IMR-90 (cell line): Measurements from ENCODE around the gene SLC12A8. TPM values are rescaled to one million over a fixed set of nuclear protein-coding genes. Genes with fewer than 3 reads are reported as not detected.

ENCODE experiments used
- ATAC-seq: fragments of 200-7000 bp; cut with Tn5 transposase; 2 replicates; pipeline ENCODE4 v1.9.1; 2020; ENCODE audit warnings: low read depth, mild to moderate bottlenecking, moderate library complexity
- BruUV-seq: library from RNA; stranded (reverse); fragments of 400-500 nt; replicated peaks from 2 replicates; lab custom pipeline; 2021; lab: Mats Ljungman, UMichigan
- CTCF ChIA-PET: fragments of 300-600 bp; formaldehyde crosslinking; extraction: SDS; loops from one replicate; lab custom pipeline; 2021; ENCODE audit warnings: antibody characterized with exemption; lab: Yijun Ruan, JAX
- POLR2A ChIA-PET: fragments of 300-600 bp; sonication (Branson Sonifier 250); formaldehyde crosslinking; loops from one replicate; lab custom pipeline; 2022; ENCODE audit warnings: antibody characterized with exemption; ENCODE audit not compliant: unreplicated experiment; lab: Charles Lee
- DNase-seq: peaks from one replicate; pipeline ENCODE4 v3.0.0; 2013
- H2AFZ ChIP-seq: replicated peaks from 2 replicates; pipeline ENCODE3; 2013; ENCODE audit warnings: low read length, mild to moderate bottlenecking; ENCODE audit not compliant: poor library complexity
- H2AK5ac ChIP-seq: 2 replicates; pipeline ENCODE4 v1.6.1; 2013; ENCODE audit warnings: low read depth, low read length, inconsistent platforms
- H2AK9ac ChIP-seq: replicated peaks from 2 replicates; pipeline ENCODE3; 2013; ENCODE audit warnings: mild to moderate bottlenecking, low read depth, low read length, moderate library complexity; ENCODE audit not compliant: poor library complexity
- H2BK120ac ChIP-seq: 2 replicates; pipeline ENCODE4 v1.6.1; 2013; ENCODE audit warnings: low read depth, low read length, inconsistent platforms
- H2BK15ac ChIP-seq: 3 replicates; pipeline ENCODE4 v1.6.1; 2013; ENCODE audit warnings: low read depth, low read length, inconsistent platforms
- H2BK20ac ChIP-seq: 2 replicates; pipeline ENCODE4 v1.6.1; 2013; ENCODE audit warnings: low read depth, mild to moderate bottlenecking, inconsistent platforms, low read length, moderate library complexity
- H2BK5ac ChIP-seq: 2 replicates; pipeline ENCODE4 v1.6.1; 2013; ENCODE audit warnings: mild to moderate bottlenecking, low read depth, low read length, inconsistent platforms; ENCODE audit not compliant: poor library complexity, severe bottlenecking
- H3K14ac ChIP-seq: replicated peaks from 2 replicates; pipeline ENCODE4 v1.6.1; 2013; ENCODE audit warnings: low read depth, low read length, inconsistent platforms
- H3K18ac ChIP-seq: 2 replicates; pipeline ENCODE4 v1.6.1; 2013; ENCODE audit warnings: low read depth, low read length, control low read depth
- H3K23ac ChIP-seq: 2 replicates; pipeline ENCODE4 v1.6.1; 2013; ENCODE audit warnings: low read depth, low read length, inconsistent platforms
- H3K27ac ChIP-seq: 2 replicates; pipeline ENCODE4 v1.5.1; 2013; ENCODE audit warnings: mild to moderate bottlenecking, control low read depth, low read length; ENCODE audit not compliant: insufficient read depth
- H3K27me3 ChIP-seq: 2 replicates; pipeline ENCODE4 v1.6.1; 2013; ENCODE audit warnings: low read length; ENCODE audit not compliant: control insufficient read depth, insufficient read depth
- H3K36me3 ChIP-seq: 2 replicates; pipeline ENCODE4 v1.6.1; 2013; ENCODE audit warnings: low read length, mixed read lengths; ENCODE audit not compliant: control insufficient read depth, insufficient read depth
- H3K4ac ChIP-seq: 2 replicates; pipeline ENCODE4 v1.6.1; 2013; ENCODE audit warnings: low read depth, low read length, inconsistent platforms
- H3K4me1 ChIP-seq: 2 replicates; pipeline ENCODE4 v1.6.1; 2013; ENCODE audit warnings: low read length, mixed read lengths; ENCODE audit not compliant: control insufficient read depth, insufficient read depth
- H3K4me2 ChIP-seq: 2 replicates; pipeline ENCODE4 v1.6.1; 2013; ENCODE audit warnings: low read depth, mild to moderate bottlenecking, control low read depth, low read length, moderate library complexity
- H3K4me3 ChIP-seq: 2 replicates; pipeline ENCODE4 v1.5.1; 2013; ENCODE audit warnings: low read depth, mild to moderate bottlenecking, control low read depth, low read length, moderate library complexity; ENCODE audit not compliant: insufficient read depth
- H3K56ac ChIP-seq: 2 replicates; pipeline ENCODE4 v1.6.1; 2013; ENCODE audit warnings: low read length, inconsistent platforms; ENCODE audit not compliant: insufficient read depth; ENCODE audit errors: extremely low read depth
- H3K79me1 ChIP-seq, 2 experiments: 2 replicates each; pipeline ENCODE4 v1.6.1; 2013; ENCODE audit warnings: low read length in 2 of 2, inconsistent platforms in 1 of 2, low read depth in 1 of 2
- H3K9ac ChIP-seq: 2 replicates; pipeline ENCODE4 v1.6.1; 2013; ENCODE audit warnings: low read depth, low read length, control low read depth
- H3K9me1 ChIP-seq: 2 replicates; pipeline ENCODE4 v1.6.1; 2013; ENCODE audit warnings: low read length, inconsistent platforms; ENCODE audit not compliant: insufficient read depth
- H3K9me3 ChIP-seq: 2 replicates; pipeline ENCODE4 v1.6.1; 2013; ENCODE audit warnings: low read length; ENCODE audit not compliant: control insufficient read depth, insufficient read depth
- H4K20me1 ChIP-seq: 2 replicates; pipeline ENCODE4 v1.6.1; 2013; ENCODE audit warnings: low read length, inconsistent platforms; ENCODE audit not compliant: insufficient read depth
- H4K5ac ChIP-seq: 2 replicates; pipeline ENCODE4 v1.6.1; 2013; ENCODE audit warnings: mild to moderate bottlenecking, low read depth, low read length, control low read depth
- H4K8ac ChIP-seq, 2 experiments: 2 replicates each; pipeline ENCODE4 v1.6.1; 2013; ENCODE audit warnings: low read depth in 2 of 2, low read length in 2 of 2, control low read depth in 1 of 2, inconsistent platforms in 1 of 2
- H4K91ac ChIP-seq: 2 replicates; pipeline ENCODE4 v1.6.1; 2013; ENCODE audit warnings: low read depth, low read length, inconsistent platforms; ENCODE audit not compliant: insufficient read depth
- BHLHE40 ChIP-seq: fragments of 150-350 bp; IDR thresholded peaks from 2 replicates; pipeline ENCODE4 v1.6.1; 2016; ENCODE audit warnings: mild to moderate bottlenecking, low read depth, low read length
- CEBPB ChIP-seq: IDR thresholded peaks from 2 replicates; pipeline ENCODE4 v1.6.1; 2012; ENCODE audit warnings: low read depth, low read length, improper control_type of control experiment
- CHD1 ChIP-seq: IDR thresholded peaks from 2 replicates; pipeline ENCODE4 v1.6.1; 2012; ENCODE audit warnings: low read depth, low read length, improper control_type of control experiment
- CTCF ChIP-seq: conservative IDR thresholded peaks from 2 replicates; pipeline ENCODE4 v1.5.1; 2012; ENCODE audit warnings: mild to moderate bottlenecking, low read depth, low read length, improper control_type of control experiment
- ELK1 ChIP-seq: fragments of 150-350 bp; IDR thresholded peaks from 2 replicates; pipeline ENCODE4 v1.6.1; 2016; ENCODE audit warnings: low read depth, mild to moderate bottlenecking, low read length, moderate library complexity, borderline replicate concordance
- FOS ChIP-seq: fragments of 150-350 bp; IDR thresholded peaks from 2 replicates; pipeline ENCODE4 v1.6.1; 2016; ENCODE audit warnings: low read depth, low read length
- MAFK ChIP-seq: IDR thresholded peaks from 2 replicates; pipeline ENCODE4 v1.6.1; 2012; ENCODE audit warnings: low read depth, low read length, improper control_type of control experiment
- MAZ ChIP-seq: IDR thresholded peaks from 2 replicates; pipeline ENCODE4 v1.6.1; 2012; ENCODE audit warnings: low read depth, mild to moderate bottlenecking, low read length, improper control_type of control experiment, moderate library complexity, borderline replicate concordance
- MXI1 ChIP-seq: IDR thresholded peaks from 2 replicates; pipeline ENCODE4 v1.6.1; 2012; ENCODE audit warnings: low read depth, mild to moderate bottlenecking, low read length, moderate library complexity, borderline replicate concordance
- NFE2L2 ChIP-seq: fragments of 150-350 bp; IDR thresholded peaks from 2 replicates; pipeline ENCODE4 v1.6.1; 2016; ENCODE audit warnings: low read depth, mild to moderate bottlenecking, low read length
- POLR2A ChIP-seq: IDR thresholded peaks from 2 replicates; pipeline ENCODE4 v1.6.1; 2012; ENCODE audit warnings: mild to moderate bottlenecking, low read depth, low read length
- RAD21 ChIP-seq: IDR thresholded peaks from 2 replicates; pipeline ENCODE4 v1.6.1; 2012; ENCODE audit warnings: low read length, improper control_type of control experiment
- RCOR1 ChIP-seq: IDR thresholded peaks from 2 replicates; pipeline ENCODE4 v1.6.1; 2012; ENCODE audit warnings: mild to moderate bottlenecking, low read length, improper control_type of control experiment; ENCODE audit not compliant: insufficient replicate concordance
- RFX5 ChIP-seq: IDR thresholded peaks from 2 replicates; pipeline ENCODE4 v1.8.0; 2012; ENCODE audit warnings: low read depth, mild to moderate bottlenecking, low read length, moderate library complexity
- SMC3 ChIP-seq: fragments of 150-350 bp; IDR thresholded peaks from 2 replicates; pipeline ENCODE4 v1.6.1; 2016; ENCODE audit warnings: low read depth, mild to moderate bottlenecking, antibody characterized with exemption, low read length, moderate library complexity
- USF2 ChIP-seq: fragments of 150-350 bp; IDR thresholded peaks from 2 replicates; pipeline ENCODE4 v1.6.1; 2017; ENCODE audit warnings: mild to moderate bottlenecking, antibody characterized with exemption, low read length, low read depth
- WGBS, 2 experiments: methylation state at CpG; one replicate each; pipeline versions ENCODE4 v1.1.5 to v1.1.7; 2013; ENCODE audit warnings: missing lambda C conversion rate in 2 of 2; ENCODE audit not compliant: insufficient read length in 1 of 2; ENCODE audit errors: extremely low coverage in 2 of 2; 5-methylcytosine and 5-hydroxymethylcytosine counted together
- dilution Hi-C: fragments of 300-500 bp; cut with HindIII; formaldehyde crosslinking; loops from one replicate; pipeline ENCODE4 v1.14.3; 2018; ENCODE audit warnings: low sequenced_read_pairs; ENCODE audit not compliant: unreplicated experiment
- in situ Hi-C: fragments of 300-500 bp; cut with MboI; formaldehyde crosslinking; loops from 3 replicates; pipeline ENCODE4 v1.14.3; 2019; ENCODE audit warnings: low sequenced_read_pairs, inconsistent platforms, mixed read lengths
- intact Hi-C: fragments of 100-400 bp; cut with micrococcal nuclease; formaldehyde crosslinking; loops from 2 replicates; pipeline ENCODE4 v1.10.0; 2022
- polyA plus RNA-seq, 3 experiments: library from polyadenylated mRNA; depleted of rRNA; stranded (reverse); fragments of >200 nt; gene quantifications; 2 replicates each; pipeline ENCODE4 v1.2.3, GENCODE V29; 2012; ENCODE audit warnings: low replicate concordance in 1 of 3
- total RNA-seq: library from RNA; depleted of rRNA; stranded (reverse); fragments of >200 nt; gene quantifications from 2 replicates; pipeline ENCODE4 v1.2.3, GENCODE V29; 2012

SLC12A8 gene
- total and polyA plus RNA-seq, 2 of the 4 experiments (the other 2 are of a cell fraction) = 2.2 to 4.3 TPM

- Histone ChIP-seq H3K14ac (no peak overlapping the region), H4K91ac (no peak overlapping the region), H2BK20ac (no peak overlapping the region), H3K79me1 (no peaks in the 10 kb centered on the region), H4K8ac (no peak overlapping the region), H3K9me3 (no peaks in the 10 kb centered on the region), H3K27ac (no peak overlapping the region), H3K27me3 (no peaks in the 10 kb centered on the region; the same call in 1 of the 2 replicates), H3K36me3 (no peaks in the 10 kb centered on the region), H3K9me1 (no peaks in the 10 kb centered on the region), H3K23ac (no peak overlapping the region), H3K4ac (no peak overlapping the region), H3K4me1 (no peaks in the 10 kb centered on the region), H2BK120ac (no peak overlapping the region), H2AK9ac (no peak overlapping the region), H3K18ac (no peak overlapping the region), H3K4me2 (no peak overlapping the region), H2BK5ac (no peak overlapping the region), H3K4me3 (no peak overlapping the region), H2AK5ac (no peak overlapping the region), H3K9ac (no peak overlapping the region), H4K5ac (no peak overlapping the region), H3K56ac (no peak overlapping the region), H4K20me1 (no peaks in the 10 kb centered on the region), H2AFZ (no peak overlapping the region), H2BK15ac (no peak overlapping the region)
- no CpG with 5 or more reads among the region's 8 CpGs for WGBS, 2 experiments
- no TSS peak for BruUV-seq
- dilution Hi-C loops = no loop called here
- ATAC-seq (no peak), DNase-seq (no peak)
- TF ChIP-seq POLR2A (no peak), MXI1 (no peak), FOS (no peak), NFE2L2 (no peak), CTCF (no peak), BHLHE40 (no peak), SMC3 (no peak), USF2 (no peak), MAZ (no peak), MAFK (no peak), CEBPB (no peak), RFX5 (no peak), RAD21 (no peak), RCOR1 (no peak), CHD1 (no peak), ELK1 (no peak)
- intact Hi-C loops = loop anchor here (10.0 kb wide), 1 partner anchor 366 kb away; no protein-coding TSS in a partner anchor
- ChIA-PET CTCF (no interaction called here), POLR2A (no interaction called here)
- in situ Hi-C loops = no loop called here
Observed at GRCh38 chr3:125219261-125219701, 6.7 kb upstream of the SLC12A8 start.
